GM10248 (cell line): ENCODE data around the gene PRLR.

Experiments used
- CTCF ChIA-PET: fragments of 300-600 bp; sonication (Branson Sonifier 250); formaldehyde crosslinking; extraction: SDS; loops from one replicate; lab custom pipeline; 2021; ENCODE audit warnings: antibody characterized with exemption; lab: Yijun Ruan, JAX
- POLR2A ChIA-PET: fragments of 350-650 bp; sonication (Branson Sonifier 250); formaldehyde crosslinking; extraction: SDS; loops from one replicate; lab custom pipeline; 2020; ENCODE audit warnings: antibody characterized with exemption; lab: Yijun Ruan, JAX
- DNase-seq: peaks from one replicate; pipeline ENCODE4 v3.0.0; 2012; ENCODE audit errors: extremely low spot score
- TF ChIP-seq, protein P1 (sequence below): IDR thresholded peaks from 2 replicates; pipeline ENCODE4 v1.5.1; 2012; ENCODE audit warnings: mild to moderate bottlenecking, low read depth; ENCODE audit errors: extremely low read depth, missing control alignments, control extremely low read depth

The PRLR gene

DNA sequence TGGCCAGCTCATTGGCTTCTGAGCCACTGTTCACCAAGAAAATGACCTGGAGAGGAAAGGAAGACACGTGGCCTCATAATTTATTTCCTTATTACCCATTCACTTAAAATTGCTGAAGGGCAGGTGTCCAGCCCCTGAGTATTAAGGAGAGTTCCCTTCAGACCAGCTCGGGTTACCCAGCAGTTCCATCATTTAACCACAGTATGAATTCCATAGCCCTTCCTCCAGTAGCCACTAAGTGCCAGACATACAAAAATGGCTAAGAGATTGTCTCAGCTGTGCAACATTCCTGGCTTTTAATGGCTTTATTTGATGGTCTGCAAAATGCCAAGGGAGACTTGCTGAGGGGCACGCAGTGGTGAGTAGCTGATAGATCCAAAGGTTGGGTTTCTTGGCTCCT, 195.0 kb downstream of the PRLR start:
- ChIA-PET POLR2A (no interaction called here), CTCF (interaction anchor here (1.1 kb wide), 1 partner anchor 8 kb away, joined by 3 read pairs; no protein-coding TSS in a partner anchor)
- DNase-seq: no peak
- TF ChIP-seq, protein P1, sequence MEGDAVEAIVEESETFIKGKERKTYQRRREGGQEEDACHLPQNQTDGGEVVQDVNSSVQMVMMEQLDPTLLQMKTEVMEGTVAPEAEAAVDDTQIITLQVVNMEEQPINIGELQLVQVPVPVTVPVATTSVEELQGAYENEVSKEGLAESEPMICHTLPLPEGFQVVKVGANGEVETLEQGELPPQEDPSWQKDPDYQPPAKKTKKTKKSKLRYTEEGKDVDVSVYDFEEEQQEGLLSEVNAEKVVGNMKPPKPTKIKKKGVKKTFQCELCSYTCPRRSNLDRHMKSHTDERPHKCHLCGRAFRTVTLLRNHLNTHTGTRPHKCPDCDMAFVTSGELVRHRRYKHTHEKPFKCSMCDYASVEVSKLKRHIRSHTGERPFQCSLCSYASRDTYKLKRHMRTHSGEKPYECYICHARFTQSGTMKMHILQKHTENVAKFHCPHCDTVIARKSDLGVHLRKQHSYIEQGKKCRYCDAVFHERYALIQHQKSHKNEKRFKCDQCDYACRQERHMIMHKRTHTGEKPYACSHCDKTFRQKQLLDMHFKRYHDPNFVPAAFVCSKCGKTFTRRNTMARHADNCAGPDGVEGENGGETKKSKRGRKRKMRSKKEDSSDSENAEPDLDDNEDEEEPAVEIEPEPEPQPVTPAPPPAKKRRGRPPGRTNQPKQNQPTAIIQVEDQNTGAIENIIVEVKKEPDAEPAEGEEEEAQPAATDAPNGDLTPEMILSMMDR: no peak

DNA sequence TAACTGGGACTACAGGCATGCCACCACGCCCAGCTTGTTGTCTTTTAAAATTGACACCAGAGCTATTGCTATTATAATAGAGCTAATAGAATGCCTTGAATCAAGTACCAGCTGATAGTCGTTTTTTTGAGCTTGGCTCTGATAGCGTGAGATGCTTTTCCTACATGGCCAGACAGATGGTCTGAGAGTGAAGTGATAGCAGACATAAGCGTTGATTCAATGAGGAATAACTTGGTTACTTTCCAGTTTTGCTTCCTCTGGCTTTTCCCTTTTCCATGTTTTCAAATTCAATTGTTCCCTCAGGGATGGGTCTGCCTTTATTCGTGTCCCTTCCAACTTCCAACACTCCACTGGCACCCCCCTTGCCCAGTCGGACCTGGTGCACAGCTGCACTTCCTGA, 197.9 kb downstream of the PRLR start:
- TF ChIP-seq, protein P1: no peak
- CTCF ChIA-PET: interaction anchor here (1.3 kb wide), 1 partner anchor 9 kb away, joined by 3 read pairs; no protein-coding TSS in a partner anchor
- DNase-seq: no peak
- POLR2A ChIA-PET: interaction anchor here (0.6 kb wide), 1 partner anchor 9 kb away, joined by 6 read pairs; no protein-coding TSS in a partner anchor

DNA sequence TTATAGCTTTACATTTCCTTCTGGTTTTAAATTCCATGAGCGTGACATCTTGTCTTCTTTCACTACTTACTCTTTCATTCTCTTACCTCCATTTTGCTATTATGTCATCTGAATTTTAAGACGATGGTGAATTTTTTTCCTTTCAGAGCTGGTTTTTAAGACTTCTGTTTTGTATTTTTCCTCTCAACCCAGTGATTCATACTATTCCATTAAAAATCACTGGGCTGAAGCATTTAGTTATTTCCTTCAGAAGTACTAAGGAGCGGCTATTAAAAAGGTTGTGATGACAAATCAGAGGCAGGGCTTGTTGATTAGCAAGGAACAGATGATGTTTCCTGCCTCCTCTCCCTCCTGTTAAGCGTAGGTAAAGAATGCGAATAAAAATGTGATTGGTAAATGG, 199.0 kb downstream of the PRLR start:
- DNase-seq: no peak
- ChIA-PET CTCF (interaction anchor here (0.9 to 2.3 kb wide), 2 partner anchors 28 to 54 kb away, joined by 3 to 11 read pairs; no protein-coding TSS in a partner anchor), POLR2A (no interaction called here)
- TF ChIP-seq, protein P1: no peak

DNA sequence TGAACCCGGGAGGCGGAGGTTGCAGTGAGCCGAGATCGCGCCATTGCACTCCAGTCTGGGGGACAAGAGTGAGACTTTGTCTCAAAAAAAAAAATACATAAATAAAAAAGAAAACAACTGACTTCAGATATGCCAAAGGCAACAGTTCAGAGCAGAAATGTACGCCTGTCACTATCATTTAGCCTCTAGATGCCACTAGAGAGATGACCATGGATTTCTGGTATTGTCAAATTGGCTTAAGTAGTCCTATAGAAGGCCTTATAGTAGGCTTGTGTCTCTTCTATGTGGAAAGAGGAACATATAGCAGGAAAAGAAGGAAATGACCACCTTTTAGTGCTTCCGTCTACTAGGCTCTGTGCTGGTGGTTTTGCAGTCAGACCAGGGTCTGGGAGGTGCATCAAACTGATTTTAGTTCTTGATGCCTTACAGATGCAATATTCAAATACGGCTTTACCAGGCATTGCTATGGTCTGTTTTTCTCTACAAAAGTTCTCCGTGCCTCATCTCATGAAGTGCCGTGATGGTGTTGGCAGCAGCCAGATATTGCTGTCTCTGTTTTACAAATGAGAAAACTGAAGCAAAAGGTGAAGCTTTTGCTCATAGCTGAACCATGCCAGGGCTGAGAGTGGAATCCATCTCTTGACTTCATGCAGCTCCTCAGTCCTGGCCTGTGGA, 199.7 kb downstream of the PRLR start:
- ChIA-PET POLR2A (no interaction called here), CTCF (interaction anchor here (0.9 to 2.3 kb wide), 2 partner anchors 27 to 53 kb away, joined by 3 to 11 read pairs; no protein-coding TSS in a partner anchor)
- DNase-seq: no peak
- TF ChIP-seq, protein P1: no peak

DNA sequence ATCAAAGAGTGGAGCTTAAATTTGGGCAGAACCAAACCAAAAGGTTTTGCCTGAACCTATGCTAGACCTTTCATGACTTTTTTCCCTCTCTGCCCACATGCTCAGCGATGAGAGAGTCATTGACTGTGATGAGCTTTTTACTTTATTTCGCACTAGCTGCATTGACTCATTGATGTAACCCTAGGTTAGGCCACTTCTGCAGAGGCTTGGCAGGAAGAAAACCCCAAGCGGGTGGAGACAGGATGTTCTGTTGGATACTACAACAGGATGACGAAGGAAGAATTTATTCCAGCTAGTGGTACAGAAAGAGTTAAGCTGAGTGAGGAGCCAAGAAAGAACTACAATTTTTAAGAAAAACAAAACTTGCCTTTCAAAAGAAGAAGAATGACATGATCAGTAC, 201.0 kb downstream of the PRLR start:
- CTCF ChIA-PET: interaction anchor here (2.3 kb wide), 1 partner anchor 26 kb away, joined by 11 read pairs; no protein-coding TSS in a partner anchor
- TF ChIP-seq, protein P1: no peak

DNA sequence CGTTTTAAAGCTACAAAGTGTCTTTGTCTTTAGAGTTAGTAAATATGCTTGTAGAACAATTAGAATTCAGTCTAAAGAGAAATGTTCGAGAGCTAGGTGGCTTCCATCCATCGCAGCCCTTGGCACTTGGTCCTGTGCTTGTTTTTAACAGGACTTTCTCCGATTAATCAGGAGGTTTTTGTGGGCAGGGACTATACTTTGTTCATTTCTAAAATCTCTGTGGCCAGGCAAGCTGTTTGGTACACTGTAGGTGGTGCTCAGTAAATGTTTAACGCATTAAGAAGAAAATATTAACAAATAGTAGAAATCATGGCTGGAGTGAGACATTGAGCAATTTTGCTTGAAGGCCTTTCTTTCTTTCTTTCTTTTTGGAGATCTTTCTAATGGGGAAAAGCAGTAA, 203.3 kb downstream of the PRLR start:
- POLR2A ChIA-PET: no interaction called here
- TF ChIP-seq, protein P1: no peak
- CTCF ChIA-PET: interaction anchor here (1.3 kb wide), 1 partner anchor 24 kb away, joined by 4 read pairs; no protein-coding TSS in a partner anchor
- no peak for DNase-seq

More for the DNA sequence above, 201.0 kb downstream of the PRLR start:
- no peak for DNase-seq
- POLR2A ChIA-PET: no interaction called here
